SH-SY5Y (cell line): ENCODE results near the gene TIMM17A.

Source experiments
- GATA2 ChIP-seq: IDR thresholded peaks from 2 replicates; pipeline ENCODE4 v1.6.1; 2011; ENCODE audit warnings: mild to moderate bottlenecking, low read depth, low read length
- GATA3 ChIP-seq: IDR thresholded peaks from 2 replicates; pipeline ENCODE4 v1.6.1; 2011; ENCODE audit warnings: low read depth, mild to moderate bottlenecking, low read length, moderate library complexity

TIMM17A gene

GRCh38 chr1:201955009-201955728, at the start of gene TIMM17A:
TSS of gene TIMM17A (plus strand) at chr1:201955503. CDS start at chr1:201955527, 24 bp downstream.
- no peak for TF ChIP-seq GATA2
- no peak for TF ChIP-seq GATA3

DNA sequence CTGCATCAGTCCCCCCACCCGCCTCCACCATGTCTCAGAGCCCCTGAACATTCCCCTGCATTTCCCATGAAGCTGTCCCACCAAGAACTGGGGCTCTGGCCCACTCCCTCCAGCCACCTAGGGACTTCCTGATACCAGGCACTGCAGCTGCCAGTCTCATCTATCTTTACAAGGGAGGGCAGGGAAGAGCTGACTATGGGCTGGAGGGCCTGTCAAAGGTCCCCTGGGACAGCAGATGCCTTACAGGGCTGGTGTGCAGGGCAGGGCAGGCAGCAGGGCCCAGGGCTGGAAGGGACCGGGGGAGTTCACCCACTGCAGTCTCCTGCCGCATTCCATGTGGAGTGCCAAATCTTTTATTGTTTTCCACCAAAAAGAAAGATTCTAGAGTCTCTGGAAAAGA, 49.0 kb upstream of the TIMM17A start:
- no peak for TF ChIP-seq GATA3
- TF ChIP-seq GATA2: no peak

DNA sequence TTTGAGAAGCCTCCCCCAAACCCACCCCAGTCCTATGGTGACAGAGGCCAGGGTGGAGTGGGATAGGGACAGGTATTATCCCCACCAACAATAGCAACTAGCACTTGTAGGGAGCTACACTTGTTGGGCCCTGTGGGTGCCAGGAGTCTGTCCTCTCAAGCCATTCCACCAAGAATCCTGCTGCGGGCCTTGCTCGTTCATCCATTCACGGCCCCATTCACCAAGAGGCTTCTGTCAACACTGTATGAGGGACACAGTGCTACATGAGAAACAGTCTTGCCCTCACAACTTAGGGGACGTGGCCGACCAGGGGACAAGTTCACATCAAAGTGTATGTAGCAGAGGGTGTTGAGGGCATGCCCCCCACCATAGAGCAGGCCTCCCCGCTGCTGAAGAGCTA, 47.7 kb upstream of the TIMM17A start:
- TF ChIP-seq GATA2: no peak
- TF ChIP-seq GATA3: no peak

DNA sequence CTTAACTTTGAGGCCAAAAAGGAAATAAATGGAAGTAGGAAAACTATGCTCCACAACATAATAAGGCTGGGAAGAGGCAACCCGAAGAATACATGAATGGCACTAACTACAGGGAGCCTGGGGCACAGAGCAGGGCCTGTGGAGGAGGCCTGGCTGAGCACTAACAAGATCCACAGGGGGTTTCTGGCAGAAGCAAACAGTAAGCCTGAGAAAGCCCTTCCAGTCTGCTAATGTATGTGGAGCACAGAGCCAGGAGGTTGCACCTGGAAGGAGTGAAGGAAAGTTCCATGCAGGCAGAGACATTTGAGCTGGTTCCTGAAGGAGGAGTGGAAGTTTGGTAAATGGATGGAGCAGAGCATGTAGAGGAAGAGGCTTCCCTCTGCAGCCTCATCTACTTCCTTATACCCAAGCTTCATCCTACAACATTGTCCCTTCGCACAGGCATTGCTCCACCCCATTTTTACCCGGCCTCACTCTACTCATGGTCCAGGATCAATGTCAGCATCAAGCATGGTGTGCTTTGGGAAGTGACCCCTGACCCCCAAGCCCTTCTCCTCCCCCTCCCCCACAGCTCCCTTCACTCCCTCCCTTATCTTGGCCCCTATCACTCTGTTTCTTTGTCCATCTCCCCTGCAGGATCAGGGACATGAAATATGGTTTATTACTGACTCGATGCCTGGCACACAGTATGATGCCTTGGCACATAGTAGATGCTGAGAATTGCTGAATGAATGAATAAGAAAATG, 43.3 kb upstream of the TIMM17A start:
- TF ChIP-seq GATA3: no peak
- TF ChIP-seq GATA2: no peak

DNA sequence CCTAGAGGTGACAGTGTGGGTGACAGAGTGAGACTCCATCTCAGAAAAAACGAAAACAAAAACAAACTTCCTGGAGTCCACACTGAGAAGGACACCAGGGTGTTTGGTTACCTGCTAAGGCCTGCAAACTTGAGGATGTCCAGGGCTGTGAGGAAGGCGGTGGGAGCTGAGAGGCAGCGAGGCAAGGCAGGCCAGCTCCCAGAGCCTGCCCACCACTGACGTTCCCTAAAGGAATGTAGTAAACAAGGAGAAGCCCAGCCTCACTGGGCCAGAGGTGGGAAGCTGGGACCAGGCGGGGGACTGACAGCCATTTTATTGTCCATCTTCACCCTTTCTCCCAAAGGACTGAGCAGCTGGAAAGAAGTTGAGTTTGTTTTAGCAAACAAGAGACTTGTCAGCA, 42.5 kb upstream of the TIMM17A start:
- TF ChIP-seq GATA3 (no peak), GATA2 (no peak)

GRCh38 chr1:201914456-201915235, 40.7 kb upstream of the TIMM17A start:
- no peak for TF ChIP-seq GATA3
- no peak for TF ChIP-seq GATA2

DNA sequence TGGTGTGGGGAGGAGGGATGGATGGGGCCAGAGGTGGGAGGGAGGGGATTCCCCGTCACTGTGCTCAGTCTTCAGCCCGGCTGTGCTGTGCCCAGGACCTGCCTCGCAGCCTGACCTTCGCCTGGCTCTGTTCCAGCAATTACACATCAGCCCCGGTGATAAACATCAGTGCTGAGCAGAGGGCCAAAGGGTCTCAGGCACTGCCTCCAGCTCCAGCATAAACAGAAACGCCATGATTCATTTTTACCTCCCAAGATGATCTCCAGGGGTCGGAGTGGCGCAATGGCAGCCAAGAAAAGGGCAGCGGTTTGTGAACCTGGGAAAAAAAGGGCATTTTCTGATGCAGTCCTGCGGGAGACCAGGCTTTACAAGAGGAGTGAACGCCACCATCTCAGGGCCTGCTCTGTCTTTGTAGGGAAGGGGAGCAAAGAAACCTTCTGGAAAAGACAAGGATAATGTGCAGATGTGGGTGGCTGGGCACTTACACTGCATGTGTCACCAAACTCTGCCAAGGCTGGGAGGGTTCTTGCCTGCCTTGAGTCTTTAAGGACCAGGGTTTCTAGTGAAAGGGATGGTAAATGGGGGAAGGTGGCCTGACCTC, 38.6 kb upstream of the TIMM17A start:
- TF ChIP-seq GATA2 (peak; percentile 99), GATA3 (no peak)

GRCh38 chr1:201917362-201918033, 37.8 kb upstream of the TIMM17A start:
- TF ChIP-seq GATA2 (no peak), GATA3 (no peak)

GRCh38 chr1:201918343-201918742, 37.0 kb upstream of the TIMM17A start:
- TF ChIP-seq GATA3: no peak
- no peak for TF ChIP-seq GATA2

DNA sequence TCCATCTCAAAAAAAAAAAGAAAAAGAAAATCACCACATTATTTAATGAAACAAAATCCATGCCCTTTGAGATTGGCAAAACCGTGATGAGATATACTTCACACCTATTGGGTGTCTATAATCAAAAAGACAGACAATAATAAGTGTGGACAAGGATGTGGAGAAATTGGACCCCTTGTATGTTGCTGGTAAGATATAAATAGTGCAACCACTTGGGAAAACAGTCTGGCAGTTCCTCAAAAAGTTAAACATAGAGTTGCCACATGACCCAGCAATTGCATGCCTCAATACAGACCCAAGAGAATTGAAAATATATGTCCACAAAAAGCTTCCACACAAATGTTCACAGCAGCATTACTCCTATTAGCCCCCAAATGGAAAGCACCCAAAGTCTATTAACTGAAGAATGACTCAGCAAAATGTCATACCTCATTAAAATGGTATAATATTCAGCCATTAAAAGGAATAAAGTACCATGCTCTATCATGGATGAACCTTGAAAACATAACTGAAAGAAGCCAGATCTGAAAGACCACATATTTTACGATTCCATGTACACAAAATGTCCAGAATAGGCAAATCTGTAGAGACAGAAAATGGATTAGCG, 33.2 kb upstream of the TIMM17A start:
- TF ChIP-seq GATA3 (no peak), GATA2 (no peak)

DNA sequence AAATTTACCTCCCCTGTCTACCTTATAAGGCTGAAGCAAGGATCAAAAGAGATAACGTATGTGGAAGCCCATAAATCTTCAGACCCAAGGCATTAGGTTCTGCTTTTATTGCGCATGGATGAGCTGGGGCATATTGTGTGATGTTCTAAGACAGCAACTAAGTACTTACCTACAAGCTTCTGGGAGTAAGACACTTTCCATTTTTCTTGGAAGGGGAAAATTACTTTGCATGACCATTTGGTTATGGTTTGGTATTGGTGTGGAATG, 30.1 kb upstream of the TIMM17A start:
- no peak for TF ChIP-seq GATA3
- no peak for TF ChIP-seq GATA2

DNA sequence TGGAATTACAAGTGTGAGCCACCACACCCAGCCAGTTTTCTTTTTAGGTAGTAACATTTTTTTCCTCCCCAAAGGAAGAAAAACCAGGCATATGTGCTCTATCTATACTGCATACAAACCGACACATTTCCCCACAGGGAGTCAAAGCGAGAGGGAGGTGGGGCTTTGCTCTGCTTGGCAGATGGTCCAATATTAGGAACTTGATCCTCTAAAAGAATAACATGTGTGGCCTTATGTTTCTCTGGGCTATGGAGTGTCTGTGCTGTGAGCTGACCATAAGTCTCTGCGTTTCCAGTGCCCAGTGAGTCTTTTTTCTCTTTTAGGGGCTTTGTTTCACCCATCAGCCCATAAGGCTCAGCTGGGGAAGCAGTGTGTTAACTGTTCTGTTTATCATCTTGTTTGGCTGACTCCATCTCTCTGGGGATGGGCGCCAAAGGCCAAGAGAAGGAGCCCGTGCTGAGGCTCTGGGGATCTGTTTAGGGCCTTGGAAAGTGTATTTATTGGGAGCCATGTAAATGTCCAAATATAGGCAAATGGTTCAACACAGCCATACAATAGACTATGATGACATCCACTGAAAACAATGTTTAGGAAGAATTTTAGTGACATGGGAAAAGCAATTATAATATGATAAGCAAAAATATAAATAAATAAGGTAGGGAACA, 29.2 kb upstream of the TIMM17A start:
- TF ChIP-seq GATA3 (no peak), GATA2 (no peak)

GRCh38 chr1:201928266-201928665, 27.0 kb upstream of the TIMM17A start:
- TF ChIP-seq GATA2 (no peak), GATA3 (no peak)

- no peak for TF ChIP-seq GATA2
- no peak for TF ChIP-seq GATA3
These were observed 25.2 kb upstream of the TIMM17A start for GRCh38 chr1:201930137-201930536.
